Measurements from ENCODE around the gene KCNRG. TPM values are rescaled to one million over a fixed set of nuclear protein-coding genes. Genes with fewer than 3 reads are reported as not detected.

Gene KCNRG
- total and polyA plus RNA-seq, 9 of the 15 experiments (the other 6 are each of a cell fraction or from before 2014, with no cell fraction given): 0.36 to 1.1 (median 0.53) TPM

DNA sequence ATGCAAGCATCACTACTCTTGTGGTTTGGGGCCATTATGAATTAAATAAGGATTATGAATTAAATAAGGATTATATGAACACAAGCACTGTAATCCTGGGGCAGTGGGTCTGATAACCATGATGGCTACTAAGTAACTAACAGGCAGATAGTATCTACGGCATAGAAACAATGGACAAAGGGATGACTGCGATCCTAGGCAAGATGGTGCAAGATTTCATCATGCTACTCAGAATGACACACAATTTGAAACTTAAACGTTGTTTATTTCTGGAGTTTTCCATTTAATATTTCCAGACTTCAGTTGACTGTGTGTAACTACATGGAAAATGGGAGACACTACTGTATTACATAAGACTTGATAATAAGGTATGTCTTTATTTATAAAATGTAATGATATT lies 15.1 kb downstream of the KCNRG start (continued):
- TF ChIP-seq, protein P1, sequence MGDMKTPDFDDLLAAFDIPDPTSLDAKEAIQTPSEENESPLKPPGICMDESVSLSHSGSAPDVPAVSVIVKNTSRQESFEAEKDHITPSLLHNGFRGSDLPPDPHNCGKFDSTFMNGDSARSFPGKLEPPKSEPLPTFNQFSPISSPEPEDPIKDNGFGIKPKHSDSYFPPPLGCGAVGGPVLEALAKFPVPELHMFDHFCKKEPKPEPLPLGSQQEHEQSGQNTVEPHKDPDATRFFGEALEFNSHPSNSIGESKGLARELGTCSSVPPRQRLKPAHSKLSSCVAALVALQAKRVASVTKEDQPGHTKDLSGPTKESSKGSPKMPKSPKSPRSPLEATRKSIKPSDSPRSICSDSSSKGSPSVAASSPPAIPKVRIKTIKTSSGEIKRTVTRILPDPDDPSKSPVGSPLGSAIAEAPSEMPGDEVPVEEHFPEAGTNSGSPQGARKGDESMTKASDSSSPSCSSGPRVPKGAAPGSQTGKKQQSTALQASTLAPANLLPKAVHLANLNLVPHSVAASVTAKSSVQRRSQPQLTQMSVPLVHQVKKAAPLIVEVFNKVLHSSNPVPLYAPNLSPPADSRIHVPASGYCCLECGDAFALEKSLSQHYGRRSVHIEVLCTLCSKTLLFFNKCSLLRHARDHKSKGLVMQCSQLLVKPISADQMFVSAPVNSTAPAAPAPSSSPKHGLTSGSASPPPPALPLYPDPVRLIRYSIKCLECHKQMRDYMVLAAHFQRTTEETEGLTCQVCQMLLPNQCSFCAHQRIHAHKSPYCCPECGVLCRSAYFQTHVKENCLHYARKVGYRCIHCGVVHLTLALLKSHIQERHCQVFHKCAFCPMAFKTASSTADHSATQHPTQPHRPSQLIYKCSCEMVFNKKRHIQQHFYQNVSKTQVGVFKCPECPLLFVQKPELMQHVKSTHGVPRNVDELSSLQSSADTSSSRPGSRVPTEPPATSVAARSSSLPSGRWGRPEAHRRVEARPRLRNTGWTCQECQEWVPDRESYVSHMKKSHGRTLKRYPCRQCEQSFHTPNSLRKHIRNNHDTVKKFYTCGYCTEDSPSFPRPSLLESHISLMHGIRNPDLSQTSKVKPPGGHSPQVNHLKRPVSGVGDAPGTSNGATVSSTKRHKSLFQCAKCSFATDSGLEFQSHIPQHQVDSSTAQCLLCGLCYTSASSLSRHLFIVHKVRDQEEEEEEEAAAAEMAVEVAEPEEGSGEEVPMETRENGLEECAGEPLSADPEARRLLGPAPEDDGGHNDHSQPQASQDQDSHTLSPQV (IDR thresholded peaks at IDR 0.05): 0 out of 2 replicates have a peak, but pooled peaks have one; percentile 39
- TF ChIP-seq, protein P2, sequence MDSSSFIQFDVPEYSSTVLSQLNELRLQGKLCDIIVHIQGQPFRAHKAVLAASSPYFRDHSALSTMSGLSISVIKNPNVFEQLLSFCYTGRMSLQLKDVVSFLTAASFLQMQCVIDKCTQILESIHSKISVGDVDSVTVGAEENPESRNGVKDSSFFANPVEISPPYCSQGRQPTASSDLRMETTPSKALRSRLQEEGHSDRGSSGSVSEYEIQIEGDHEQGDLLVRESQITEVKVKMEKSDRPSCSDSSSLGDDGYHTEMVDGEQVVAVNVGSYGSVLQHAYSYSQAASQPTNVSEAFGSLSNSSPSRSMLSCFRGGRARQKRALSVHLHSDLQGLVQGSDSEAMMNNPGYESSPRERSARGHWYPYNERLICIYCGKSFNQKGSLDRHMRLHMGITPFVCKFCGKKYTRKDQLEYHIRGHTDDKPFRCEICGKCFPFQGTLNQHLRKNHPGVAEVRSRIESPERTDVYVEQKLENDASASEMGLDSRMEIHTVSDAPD (CRISPR knock-in tag; IDR thresholded peaks at IDR 0.05): no peak
- TF ChIP-seq FOXM1 (IDR thresholded peaks at IDR 0.05; ENCODE audit: low read depth) (peak; percentile 35; the same call in 1 of the 2 replicates), FOXM1 (CRISPR knock-in tag; IDR thresholded peaks at IDR 0.05; ENCODE audit: low read depth) (no peak), ATF7 (IDR thresholded peaks at IDR 0.05) (peak; percentile 80; the same call in 1 of the 2 replicates), HIVEP1 (CRISPR knock-in tag; IDR thresholded peaks at IDR 0.05) (no peak), CXXC5 (CRISPR knock-in tag; IDR thresholded peaks at IDR 0.05) (peak; percentile 78)
- TF ChIP-seq, protein P3, sequence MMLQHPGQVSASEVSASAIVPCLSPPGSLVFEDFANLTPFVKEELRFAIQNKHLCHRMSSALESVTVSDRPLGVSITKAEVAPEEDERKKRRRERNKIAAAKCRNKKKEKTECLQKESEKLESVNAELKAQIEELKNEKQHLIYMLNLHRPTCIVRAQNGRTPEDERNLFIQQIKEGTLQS (IDR thresholded peaks at IDR 0.05): peak; percentile 90
- TF ChIP-seq, protein P3 (CRISPR knock-in tag; conservative IDR thresholded peaks at IDR 0.05): no peak
